NCI-H1417 treated with DMSO at 0.1 percent for 48 hours (cell line): Measurements from ENCODE around the gene R3HDM2.
"Not testable (repeated sequence)": the region's sequence is repeated elsewhere in the genome, so short reads cannot be mapped to it uniquely, and the experiment has no call there.

Experiments used
- DNase-seq: peaks from one replicate; lab custom pipeline; 2025; lab: John Stamatoyannopoulos, UW

Gene R3HDM2

GRCh38 chr12:57426948-57427347 lies 3.9 kb downstream of the R3HDM2 start:
- not testable (repeated sequence) for DNase-seq

GRCh38 chr12:57420482-57420881 lies 10.4 kb downstream of the R3HDM2 start:
- no peak for DNase-seq

DNA sequence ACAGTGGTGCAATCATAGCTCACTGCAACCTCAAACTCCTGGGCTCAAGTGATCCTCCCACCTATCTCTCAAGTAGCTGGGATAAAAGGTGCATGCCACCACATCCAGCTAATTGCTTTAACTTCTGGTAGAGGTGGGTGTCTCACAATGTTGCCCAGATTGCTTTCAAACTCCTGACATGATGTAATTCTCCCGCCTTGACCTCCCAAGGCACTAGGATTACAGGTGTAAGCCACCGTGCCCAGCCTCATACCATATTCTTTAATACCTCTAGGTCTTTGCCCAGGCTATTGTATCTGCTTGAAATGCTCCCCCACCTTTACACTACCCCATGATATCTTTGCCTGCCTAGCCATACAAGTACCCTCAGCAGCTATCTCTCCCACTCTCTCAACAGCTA lies 11.3 kb downstream of the R3HDM2 start:
- DNase-seq: no peak

GRCh38 chr12:57418255-57418654 lies 12.6 kb downstream of the R3HDM2 start:
- DNase-seq: no peak

- no peak for DNase-seq
Measured at GRCh38 chr12:57416039-57416996, 14.5 kb downstream of the R3HDM2 start.

GRCh38 chr12:57415088-57415487 lies 15.8 kb downstream of the R3HDM2 start:
- DNase-seq: no peak

GRCh38 chr12:57414160-57414559 lies 16.7 kb downstream of the R3HDM2 start:
- DNase-seq: not testable (repeated sequence)

- DNase-seq: no peak
Measured at GRCh38 chr12:57410534-57410933, 20.3 kb downstream of the R3HDM2 start.

DNA sequence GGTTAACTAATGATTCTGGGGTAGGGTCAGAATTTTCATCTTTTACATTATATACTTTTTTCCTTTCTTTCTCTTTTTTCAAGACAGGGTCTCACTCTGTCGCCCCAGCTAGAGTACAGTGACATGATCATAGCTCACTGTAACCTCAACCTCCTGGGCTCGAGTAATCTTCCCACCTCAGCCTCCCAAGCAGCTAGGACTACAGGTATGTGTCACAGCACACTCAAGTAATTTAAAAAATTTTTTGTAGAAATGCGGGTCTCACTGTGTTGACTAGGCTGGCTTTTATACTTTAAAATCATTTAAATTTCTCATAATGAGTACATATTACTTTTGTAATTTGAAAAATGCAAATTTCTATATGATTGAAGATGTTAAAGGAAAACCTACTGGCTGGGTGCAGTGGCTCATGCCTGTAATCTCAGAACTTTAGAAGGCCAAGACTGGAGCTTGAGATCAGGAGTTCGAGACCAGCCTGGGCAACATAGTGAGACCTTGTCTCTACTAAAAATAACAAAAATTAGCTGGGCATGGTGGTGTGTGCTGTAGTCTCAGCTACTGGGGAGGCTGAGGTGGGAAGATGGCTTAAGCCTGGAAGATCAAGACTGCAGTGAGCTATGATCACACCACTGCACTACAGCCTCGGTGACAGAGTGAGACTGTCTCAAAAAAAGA lies 25.7 kb downstream of the R3HDM2 start:
- DNase-seq: no peak

- DNase-seq: not testable (repeated sequence)
Measured at GRCh38 chr12:57402156-57402555, 28.7 kb downstream of the R3HDM2 start.

- DNase-seq: no peak
Measured at GRCh38 chr12:57401165-57401564, 29.7 kb downstream of the R3HDM2 start.

- not testable (repeated sequence) for DNase-seq
Measured at GRCh38 chr12:57399718-57400463, 31.0 kb downstream of the R3HDM2 start.

DNA sequence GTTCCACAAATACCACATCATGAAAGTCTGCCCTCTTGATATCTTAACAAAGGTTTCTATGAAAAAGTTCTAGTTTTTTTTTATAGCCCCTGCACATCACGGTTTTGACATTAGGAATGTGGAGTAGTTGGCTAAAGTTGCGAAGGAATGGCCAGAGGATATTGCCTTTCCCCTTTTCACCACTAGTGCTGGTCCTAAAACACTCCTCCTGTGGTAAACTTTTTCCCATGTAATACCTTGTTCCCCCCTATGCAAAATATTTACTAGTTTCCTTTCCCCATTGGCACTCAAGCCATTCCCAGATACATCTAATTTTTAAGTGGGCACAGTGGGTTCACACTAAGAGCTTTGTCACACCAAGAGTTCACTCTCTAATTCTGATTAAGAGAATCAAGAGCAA lies 33.4 kb downstream of the R3HDM2 start:
- no peak for DNase-seq

GRCh38 chr12:57395121-57395520 lies 35.7 kb downstream of the R3HDM2 start:
- DNase-seq: no peak

DNA sequence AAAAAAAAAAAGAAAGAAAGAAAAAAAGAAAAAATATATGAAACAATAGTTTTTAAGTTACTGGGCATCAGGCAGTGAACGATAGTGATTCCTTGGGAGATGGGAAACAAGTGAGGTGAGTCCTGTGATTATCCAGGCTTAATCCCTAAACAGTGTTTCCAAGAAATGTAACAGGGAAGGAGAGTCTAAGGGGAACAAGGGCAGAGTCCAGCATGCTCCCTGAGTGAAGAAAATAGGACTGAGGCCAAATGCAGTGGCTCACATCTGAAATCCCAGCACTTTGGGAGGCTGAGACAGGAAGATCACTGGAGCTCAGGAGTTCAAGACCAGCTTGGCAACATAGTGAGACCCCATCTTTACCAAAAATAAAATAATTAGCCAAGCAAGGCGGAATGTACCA lies 40.7 kb downstream of the R3HDM2 start:
- no peak for DNase-seq

- no peak for DNase-seq
Measured at GRCh38 chr12:57389033-57389432, 41.8 kb downstream of the R3HDM2 start.

DNA sequence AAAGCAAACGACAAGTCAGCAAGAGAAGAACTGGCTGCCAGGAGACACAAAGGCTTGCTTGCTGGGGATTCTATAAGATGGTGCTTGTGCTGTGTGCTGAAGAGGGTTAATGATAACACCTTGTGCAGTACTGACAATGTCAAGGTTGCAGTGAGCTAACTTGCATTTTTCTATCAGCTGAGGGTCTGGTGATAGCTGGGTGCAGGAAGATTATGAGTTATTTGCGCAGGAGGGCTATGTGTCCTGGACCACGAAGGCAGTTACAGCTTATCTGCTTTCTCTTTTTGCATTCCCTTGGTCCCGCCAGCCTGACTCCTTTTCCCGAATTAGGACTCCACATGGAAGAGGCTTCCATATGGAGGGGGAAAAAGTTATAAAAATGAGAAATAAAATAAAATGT lies 42.4 kb downstream of the R3HDM2 start:
- DNase-seq: no peak

- no peak for DNase-seq
Measured at GRCh38 chr12:57386187-57386720, 44.6 kb downstream of the R3HDM2 start.

DNA sequence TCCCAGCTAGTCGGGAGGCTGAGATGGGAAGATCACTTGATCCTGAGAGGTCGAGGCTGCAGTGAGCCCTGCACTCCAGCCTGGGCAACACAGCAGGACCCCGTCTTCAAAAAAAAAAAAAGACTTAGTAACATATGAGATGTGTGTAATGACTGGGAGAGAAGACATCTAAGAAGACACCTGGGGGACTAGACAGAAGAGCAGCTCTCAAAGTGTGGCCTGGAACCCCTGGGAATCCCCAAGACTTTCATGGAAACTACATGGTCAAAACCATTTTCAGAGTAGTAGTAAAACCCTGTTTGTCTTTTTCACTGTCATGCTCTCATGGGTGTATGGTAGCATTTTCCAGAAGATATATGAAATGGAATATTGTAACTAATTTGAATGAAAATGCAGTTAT lies 45.3 kb downstream of the R3HDM2 start:
- DNase-seq: no peak

GRCh38 chr12:57384478-57384877 lies 46.4 kb downstream of the R3HDM2 start:
- no peak for DNase-seq

- DNase-seq: no peak
Measured at GRCh38 chr12:57381693-57382220, 49.1 kb downstream of the R3HDM2 start.

- no peak for DNase-seq
Measured at GRCh38 chr12:57380300-57380699, 50.5 kb downstream of the R3HDM2 start.
